NCI-H524 (cell line): ENCODE results near the gene RYR2.
"Not testable (repeated sequence)": the region's sequence is repeated elsewhere in the genome, so short reads cannot be mapped to it uniquely, and the experiment has no call there.

Source experiments
- DNase-seq, 2 experiments: peaks; one replicate each; lab custom pipeline; 2025; lab: John Stamatoyannopoulos, UW

RYR2 gene

GRCh38 chr1:237249120-237249519 is 207.1 kb downstream of the RYR2 start:
- no peak for DNase-seq

- DNase-seq = no peak
These were observed 208.1 kb downstream of the RYR2 start for GRCh38 chr1:237250055-237250454.

GRCh38 chr1:237255071-237255470 is 213.1 kb downstream of the RYR2 start:
- DNase-seq = no peak

- peak in 1 of 2 experiments; percentile 6 for DNase-seq
These were observed 216.9 kb downstream of the RYR2 start for GRCh38 chr1:237258871-237259270.

- no peak for DNase-seq
These were observed 219.2 kb downstream of the RYR2 start for GRCh38 chr1:237261198-237261597.

GRCh38 chr1:237267743-237268142 is 225.8 kb downstream of the RYR2 start:
- DNase-seq = no peak

GRCh38 chr1:237269938-237270337 is 228.0 kb downstream of the RYR2 start:
- DNase-seq = no peak

GRCh38 chr1:237270353-237270752 is 228.4 kb downstream of the RYR2 start:
- DNase-seq = no peak

- not testable (repeated sequence) for DNase-seq
These were observed 236.0 kb downstream of the RYR2 start for GRCh38 chr1:237277994-237278393.

GRCh38 chr1:237279629-237280028 is 237.6 kb downstream of the RYR2 start:
- no peak for DNase-seq

- DNase-seq = peak in 1 of 2 experiments; percentile 43
These were observed 239.5 kb downstream of the RYR2 start for GRCh38 chr1:237281481-237281880.

- DNase-seq = peak; percentile 15 to 69
These were observed 240.3 kb downstream of the RYR2 start for GRCh38 chr1:237282208-237282783.

GRCh38 chr1:237287876-237288521 is 246.0 kb downstream of the RYR2 start:
- no peak for DNase-seq

GRCh38 chr1:237293804-237294203 is 251.8 kb downstream of the RYR2 start:
- DNase-seq = no peak

GRCh38 chr1:237296861-237297260 is 254.9 kb downstream of the RYR2 start:
- no peak for DNase-seq

- DNase-seq = no peak
These were observed 258.7 kb downstream of the RYR2 start for GRCh38 chr1:237300642-237301041.

GRCh38 chr1:237303929-237304328 is 261.9 kb downstream of the RYR2 start:
- DNase-seq = no peak

GRCh38 chr1:237306726-237307125 is 264.7 kb downstream of the RYR2 start:
- DNase-seq = no peak

- DNase-seq = no peak
These were observed 267.7 kb downstream of the RYR2 start for GRCh38 chr1:237309595-237310118.

GRCh38 chr1:237316352-237316751 is 274.4 kb downstream of the RYR2 start:
- peak; percentile 63 to 85 for DNase-seq

- DNase-seq = no peak
These were observed 276.8 kb downstream of the RYR2 start for GRCh38 chr1:237318748-237319147.

GRCh38 chr1:237320890-237321289 is 278.9 kb downstream of the RYR2 start:
- no peak for DNase-seq

- peak; percentile 67 to 88 for DNase-seq
These were observed 282.2 kb downstream of the RYR2 start for GRCh38 chr1:237324226-237324625.

GRCh38 chr1:237327061-237327460 is 285.1 kb downstream of the RYR2 start:
- no peak for DNase-seq
